Astrocyte of the spinal cord (primary cell): Measurements from ENCODE around the gene SIAH3.

Experiments
- DNase-seq: peaks from one replicate; pipeline ENCODE4 v3.0.0; 2011; ENCODE audit warnings: low read depth, low spot score
- H3K4me3 ChIP-seq: 2 replicates; pipeline ENCODE4 v1.5.1; 2011; ENCODE audit warnings: low read depth, mild to moderate bottlenecking, low read length, moderate library complexity
- CTCF ChIP-seq: IDR thresholded peaks from 2 replicates; pipeline ENCODE4 v1.5.1; 2012; ENCODE audit warnings: low read depth, mild to moderate bottlenecking, low read length, inconsistent platforms
- in situ Hi-C: cut with HindIII; loops from 2 replicates; pipeline ENCODE4 v1.10.0; 2017; ENCODE audit warnings: low sequenced_read_pairs

Gene SIAH3

GRCh38 chr13:45852494-45852893, 941 bp upstream of the SIAH3 start:
- TF ChIP-seq CTCF, result no peak
- no peak overlapping the region for H3K4me3 ChIP-seq
- in situ Hi-C loops, result no loop called here
- DNase-seq, result no peak

GRCh38 chr13:45851956-45852355, 403 bp upstream of the SIAH3 start:
- in situ Hi-C loops, result no loop called here
- no peak for DNase-seq
- TF ChIP-seq CTCF, result no peak
- H3K4me3 ChIP-seq, result no peak overlapping the region

- no peak for TF ChIP-seq CTCF
- H3K4me3 ChIP-seq, result no peak overlapping the region
- DNase-seq, result no peak
- in situ Hi-C loops, result no loop called here
These were observed 1.4 kb downstream of the SIAH3 start for GRCh38 chr13:45850027-45850613.

- in situ Hi-C loops, result no loop called here
- TF ChIP-seq CTCF, result no peak
- DNase-seq, result no peak
- no peak overlapping the region for H3K4me3 ChIP-seq
These were observed 2.1 kb downstream of the SIAH3 start for GRCh38 chr13:45849408-45849807.

GRCh38 chr13:45847554-45848224, 3.9 kb downstream of the SIAH3 start:
- DNase-seq, result no peak
- TF ChIP-seq CTCF, result no peak
- in situ Hi-C loops, result no loop called here
- no peak overlapping the region for H3K4me3 ChIP-seq

- in situ Hi-C loops, result no loop called here
- no peak for TF ChIP-seq CTCF
- H3K4me3 ChIP-seq, result no peak overlapping the region
- no peak for DNase-seq
These were observed 4.9 kb downstream of the SIAH3 start for GRCh38 chr13:45846681-45847080.
